ENCODE data around the gene ILDR1.

DNA sequence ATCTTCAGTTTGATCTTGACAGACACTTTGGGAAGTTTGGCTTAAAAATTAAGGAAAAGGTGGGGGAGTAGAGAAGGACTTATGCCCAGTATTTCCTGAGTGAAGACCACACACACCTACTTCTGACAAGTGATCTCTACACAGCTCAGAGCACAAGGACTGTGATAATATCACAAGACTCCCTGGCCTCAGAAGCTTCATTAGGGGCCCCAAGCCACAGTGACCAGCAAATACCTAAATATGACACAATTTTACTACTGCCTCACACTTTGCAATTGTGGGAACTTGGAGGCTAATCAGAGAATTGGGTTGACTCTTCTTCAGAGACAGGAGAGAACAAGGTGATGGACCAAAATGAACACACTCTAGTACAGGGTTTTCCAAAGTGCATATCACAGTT, 2.6 kb downstream of the ILDR1 start:
- TF ChIP-seq, protein P1, sequence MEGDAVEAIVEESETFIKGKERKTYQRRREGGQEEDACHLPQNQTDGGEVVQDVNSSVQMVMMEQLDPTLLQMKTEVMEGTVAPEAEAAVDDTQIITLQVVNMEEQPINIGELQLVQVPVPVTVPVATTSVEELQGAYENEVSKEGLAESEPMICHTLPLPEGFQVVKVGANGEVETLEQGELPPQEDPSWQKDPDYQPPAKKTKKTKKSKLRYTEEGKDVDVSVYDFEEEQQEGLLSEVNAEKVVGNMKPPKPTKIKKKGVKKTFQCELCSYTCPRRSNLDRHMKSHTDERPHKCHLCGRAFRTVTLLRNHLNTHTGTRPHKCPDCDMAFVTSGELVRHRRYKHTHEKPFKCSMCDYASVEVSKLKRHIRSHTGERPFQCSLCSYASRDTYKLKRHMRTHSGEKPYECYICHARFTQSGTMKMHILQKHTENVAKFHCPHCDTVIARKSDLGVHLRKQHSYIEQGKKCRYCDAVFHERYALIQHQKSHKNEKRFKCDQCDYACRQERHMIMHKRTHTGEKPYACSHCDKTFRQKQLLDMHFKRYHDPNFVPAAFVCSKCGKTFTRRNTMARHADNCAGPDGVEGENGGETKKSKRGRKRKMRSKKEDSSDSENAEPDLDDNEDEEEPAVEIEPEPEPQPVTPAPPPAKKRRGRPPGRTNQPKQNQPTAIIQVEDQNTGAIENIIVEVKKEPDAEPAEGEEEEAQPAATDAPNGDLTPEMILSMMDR (IDR thresholded peaks at IDR 0.05): no peak
- no peak for TF ChIP-seq POLR2A (IDR thresholded peaks at IDR 0.05)

All from adrenal gland (tissue), 5 donors.